Common myeloid progenitor, CD34-positive (primary cell): ENCODE data around the gene MGLL.

Experiments
- CTCF ChIA-PET: fragments of 350-600 bp; sonication (Branson Sonifier 250); formaldehyde crosslinking; loops from one replicate; lab custom pipeline; 2021; ENCODE audit warnings: antibody characterized with exemption; lab: Charles Lee
- POLR2A ChIA-PET: fragments of 350-600 bp; sonication (Branson Sonifier 250); formaldehyde crosslinking; loops from one replicate; lab custom pipeline; 2021; ENCODE audit warnings: antibody characterized with exemption; lab: Charles Lee
- DNase-seq, 3 donors: peaks; one replicate each; pipeline versions ENCODE4 v3.0.0 to v3.0.0-alpha.2; 2013
- H3K27ac ChIP-seq, 2 experiments: 1 replicate in 1 of 2; 2 replicates in 1 of 2; pipeline ENCODE4 v1.7.0; 2013; ENCODE audit warnings: inconsistent platforms in 2 of 2, low read length in 2 of 2, mild to moderate bottlenecking in 2 of 2, low read depth in 1 of 2, moderate library complexity in 1 of 2; ENCODE audit not compliant: severe bottlenecking in 2 of 2, insufficient read depth in 1 of 2, poor library complexity in 1 of 2
- H3K27me3 ChIP-seq, 5 experiments: replicated peaks in 2 of 5; 1 replicate in 3 of 5; 2 replicates in 2 of 5; pipeline versions ENCODE4 v1.6.1 to v1.7.0; 2013; ENCODE audit warnings: low read length in 4 of 5, mild to moderate bottlenecking in 2 of 5, moderate library complexity in 2 of 5, inconsistent platforms in 1 of 5; ENCODE audit not compliant: insufficient read depth in 5 of 5, control insufficient read depth in 4 of 5
- H3K36me3 ChIP-seq, 4 experiments: 1 replicate in 2 of 4; 2 replicates in 2 of 4; pipeline versions ENCODE4 v1.6.1 to v1.7.0; 2013; ENCODE audit warnings: low read length in 3 of 4, control low read depth in 1 of 4, mild to moderate bottlenecking in 1 of 4; ENCODE audit not compliant: control insufficient read depth in 4 of 4, insufficient read depth in 4 of 4
- H3K4me1 ChIP-seq, 4 experiments: 1 replicate in 3 of 4; 2 replicates in 1 of 4; pipeline versions ENCODE4 v1.6.1 to v1.7.1; 2013; ENCODE audit warnings: low read length in 3 of 4, mild to moderate bottlenecking in 3 of 4, control low read depth in 1 of 4, inconsistent platforms in 1 of 4, moderate library complexity in 1 of 4; ENCODE audit not compliant: control insufficient read depth in 4 of 4, insufficient read depth in 4 of 4; ENCODE audit errors: control extremely low read depth in 1 of 4
- H3K4me3 ChIP-seq, 7 experiments: 1 replicate in 4 of 7; 2 replicates in 3 of 7; pipeline versions ENCODE4 v1.5.1 to v1.7.0; 2013; ENCODE audit warnings: mild to moderate bottlenecking in 7 of 7, low read length in 6 of 7, moderate library complexity in 6 of 7, inconsistent platforms in 2 of 7, low read depth in 2 of 7, control low read depth in 1 of 7; ENCODE audit not compliant: insufficient read depth in 4 of 7, control insufficient read depth in 1 of 7; ENCODE audit errors: extremely low read depth in 1 of 7
- H3K9me3 ChIP-seq, 5 experiments: 1 replicate in 4 of 5; 2 replicates in 1 of 5; pipeline versions ENCODE4 v1.6.1 to v1.7.1; 2013; ENCODE audit warnings: low read length in 4 of 5, mild to moderate bottlenecking in 2 of 5, inconsistent platforms in 1 of 5, low read depth in 1 of 5, moderate library complexity in 1 of 5; ENCODE audit not compliant: control insufficient read depth in 4 of 5, insufficient read depth in 2 of 5; ENCODE audit errors: control extremely low read depth in 1 of 5
- WGBS: methylation state at CpG from one replicate; pipeline ENCODE4 v1.1.5; 2013; ENCODE audit not compliant: insufficient coverage; 5-methylcytosine and 5-hydroxymethylcytosine counted together

Gene MGLL

DNA sequence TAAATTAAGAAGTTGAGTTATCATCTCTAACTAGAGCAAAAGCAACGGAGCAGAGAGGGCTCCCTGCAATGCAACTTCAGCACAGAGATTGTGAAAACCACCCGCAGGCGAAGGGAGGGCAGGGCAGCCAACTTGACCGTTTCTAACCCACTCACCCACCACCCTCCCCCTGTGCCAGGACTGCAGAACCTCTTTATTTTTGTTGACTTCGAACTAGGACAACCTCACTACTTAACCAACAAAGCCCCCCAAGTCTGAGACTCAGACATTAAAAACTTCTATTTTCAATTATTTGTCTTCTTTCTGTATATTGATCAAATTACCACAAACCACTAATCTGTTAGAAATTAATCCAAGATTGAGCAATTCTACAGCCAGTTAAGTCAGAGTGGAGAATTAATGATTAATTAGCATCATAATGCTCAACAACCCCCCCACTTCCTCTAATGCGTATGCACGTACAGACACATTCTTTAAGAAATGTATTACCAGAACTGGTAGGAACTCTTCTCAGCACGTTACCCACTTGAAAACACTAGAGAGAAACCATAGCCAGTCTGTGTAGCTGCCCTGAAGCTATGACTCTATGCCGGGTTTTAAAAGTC lies 2.0 kb downstream of the MGLL start:
- peaks cover under 1 to 43% (median 25%) of the 10 kb centered on the region in 4 experiments for H3K36me3 ChIP-seq
- 38% methylated on average over 8 of the region's 9 CpGs for WGBS
- CTCF ChIA-PET, result interaction anchor here (1.5 to 8.4 kb wide), 6 partner anchors 12 to 137 kb away, joined by 3 to 82 read pairs (median 22); no protein-coding TSS in a partner anchor
- POLR2A ChIA-PET, result interaction anchor here (1.2 kb wide), 1 partner anchor 33 kb away, joined by 3 read pairs; no protein-coding TSS in a partner anchor
- H3K27ac ChIP-seq, result peak overlapping the region; percentile 18 to 81
- H3K4me1 ChIP-seq, result peaks cover 11 to 58% (median 44%) of the 10 kb centered on the region in 4 experiments
- peak overlapping the region in 5 of 7 experiments; percentile 7 to 92 (median 41) for H3K4me3 ChIP-seq
- no peaks in the 10 kb centered on the region for H3K27me3 ChIP-seq
- peak in 2 of 3 donors; percentile 56 to 63 for DNase-seq
- no peaks in the 10 kb centered on the region for H3K9me3 ChIP-seq

DNA sequence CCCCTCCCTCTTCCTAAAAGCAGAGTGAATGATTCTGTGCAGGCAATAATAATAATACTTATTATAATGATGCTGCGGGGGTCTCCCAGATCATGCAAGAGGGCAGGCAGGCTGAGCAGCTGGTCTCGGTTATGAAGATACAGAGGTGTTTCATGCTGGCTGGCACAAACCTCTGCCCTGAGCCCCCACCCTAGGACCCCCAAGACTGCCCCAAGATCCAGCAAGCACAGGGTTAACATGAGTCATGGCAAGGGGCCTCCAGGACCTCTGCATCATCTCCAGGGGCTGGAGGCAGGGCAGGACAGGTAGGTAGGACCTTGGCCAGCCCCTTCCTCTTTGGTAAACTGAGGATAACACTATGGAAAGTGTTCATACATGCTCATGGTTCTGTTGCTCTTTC lies 2.7 kb downstream of the MGLL start:
- POLR2A ChIA-PET, result no interaction called here
- Histone ChIP-seq H3K36me3 (peaks cover 2 to 50% (median 29%) of the 10 kb centered on the region in 4 experiments), H3K27ac (no peak overlapping the region), H3K27me3 (no peaks in the 10 kb centered on the region), H3K9me3 (no peaks in the 10 kb centered on the region), H3K4me3 (peak overlapping the region in 1 of 7 experiments; percentile 38), H3K4me1 (peaks cover 11 to 53% (median 43%) of the 10 kb centered on the region in 4 experiments)
- CTCF ChIA-PET, result interaction anchor here (6.8 to 8.4 kb wide), 2 partner anchors 14 to 31 kb away, joined by 50 to 82 read pairs; no protein-coding TSS in a partner anchor
- 100% methylated on average over 2 of the region's 2 CpGs for WGBS
- no peak for DNase-seq

DNA sequence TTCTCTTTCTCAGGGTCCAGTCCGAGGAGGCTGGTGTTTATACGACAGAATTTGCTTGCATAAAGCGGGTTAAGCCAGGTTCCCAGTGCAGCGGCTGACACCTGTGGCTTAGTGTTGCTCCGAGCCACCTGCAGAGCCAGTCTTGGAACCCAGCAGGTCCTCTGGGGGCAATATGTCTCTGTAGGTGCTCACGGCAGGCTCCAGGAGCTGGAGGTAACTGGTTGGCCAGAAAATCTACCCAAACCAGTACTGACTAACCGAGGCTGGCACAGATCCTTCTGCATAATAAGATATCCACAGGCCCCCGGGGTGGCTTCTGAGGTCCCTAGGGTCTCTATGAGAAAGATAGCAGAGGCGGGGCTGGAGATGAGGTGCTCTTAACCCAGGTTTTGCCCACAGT lies 3.2 kb downstream of the MGLL start:
- Histone ChIP-seq H3K4me3 (no peak overlapping the region), H3K4me1 (peaks cover 11 to 47% (median 43%) of the 10 kb centered on the region in 4 experiments), H3K27ac (no peak overlapping the region), H3K36me3 (peaks cover 2 to 55% (median 33%) of the 10 kb centered on the region in 4 experiments), H3K27me3 (no peaks in the 10 kb centered on the region), H3K9me3 (no peaks in the 10 kb centered on the region)
- DNase-seq, result no peak
- POLR2A ChIA-PET, result no interaction called here
- 98% methylated on average over 5 of the region's 9 CpGs for WGBS
- CTCF ChIA-PET, result interaction anchor here (6.8 to 8.4 kb wide), 2 partner anchors 14 to 30 kb away, joined by 50 to 82 read pairs; no protein-coding TSS in a partner anchor

DNA sequence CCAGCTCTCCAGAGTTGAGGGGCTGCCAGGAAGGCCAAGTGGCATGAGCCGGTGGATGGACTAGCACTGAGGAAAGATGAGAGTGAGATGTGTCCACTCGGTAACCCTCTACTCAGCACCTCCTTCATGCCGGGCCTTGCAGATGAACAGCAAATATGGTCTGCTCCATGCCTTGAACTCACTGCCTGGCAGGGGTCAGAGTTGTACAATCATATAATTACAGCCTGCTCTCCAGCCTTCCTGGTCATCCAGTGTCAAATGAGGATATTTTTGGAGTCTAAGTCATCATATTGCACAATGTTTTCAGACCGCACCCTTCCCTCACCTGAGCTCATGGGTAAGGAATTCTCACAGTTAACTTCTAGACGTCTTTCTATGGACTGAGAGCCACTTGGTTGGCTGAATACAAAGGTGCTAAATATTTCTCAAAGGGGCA lies 4.9 kb downstream of the MGLL start:
- 100% methylated on average over 2 of the region's 5 CpGs for WGBS
- Histone ChIP-seq H3K36me3 (peaks cover 11 to 72% (median 41%) of the 10 kb centered on the region in 4 experiments), H3K27me3 (no peaks in the 10 kb centered on the region), H3K4me3 (no peak overlapping the region), H3K4me1 (peaks cover 11 to 35% (median 33%) of the 10 kb centered on the region in 4 experiments), H3K27ac (peak overlapping the region in 1 of 2 experiments; percentile 36), H3K9me3 (no peaks in the 10 kb centered on the region)
- ChIA-PET CTCF (interaction anchor here (1.0 kb wide), 1 partner anchor 16 kb away, joined by 3 read pairs; no protein-coding TSS in a partner anchor), POLR2A (no interaction called here)
- DNase-seq, result no peak

DNA sequence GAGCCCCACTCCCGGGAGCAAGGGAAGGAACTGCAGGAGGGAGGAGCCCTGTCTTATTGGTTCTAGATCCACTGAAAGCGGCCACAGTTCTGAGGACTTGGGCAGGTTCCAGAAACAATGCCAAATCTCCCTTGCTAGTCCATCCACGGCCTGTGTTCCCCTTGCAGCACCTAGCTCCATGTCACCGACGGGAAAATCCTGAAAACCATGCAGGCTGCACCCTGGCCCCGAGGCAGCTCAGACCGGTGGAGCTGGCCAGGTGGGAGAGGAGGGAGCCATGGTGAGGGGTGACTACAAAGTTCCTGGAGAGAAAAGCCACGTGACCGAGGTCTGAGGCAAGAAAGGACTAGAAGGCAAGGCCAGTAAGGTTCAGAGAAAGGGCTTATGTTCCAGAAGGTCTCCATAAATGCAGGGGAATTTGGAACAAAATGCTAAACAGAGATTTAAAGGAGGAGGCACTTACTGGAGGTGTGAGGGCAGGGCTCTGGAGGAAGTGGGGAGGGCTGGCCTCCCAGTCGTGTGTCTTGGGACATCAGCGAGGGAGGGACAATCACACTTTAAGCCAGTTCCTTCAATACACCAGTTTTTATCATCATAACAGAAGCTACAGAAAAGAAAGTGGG lies 5.4 kb downstream of the MGLL start:
- WGBS, result 98% methylated on average over 6 of the region's 11 CpGs
- no peak for DNase-seq
- Histone ChIP-seq H3K27me3 (no peaks in the 10 kb centered on the region), H3K36me3 (peaks cover 15 to 77% (median 44%) of the 10 kb centered on the region in 4 experiments), H3K4me1 (peaks cover 9 to 31% (median 29%) of the 10 kb centered on the region in 4 experiments), H3K9me3 (peaks cover 0 to under 1% (median 0%) of the 10 kb centered on the region in 5 experiments), H3K27ac (no peak overlapping the region), H3K4me3 (no peak overlapping the region)
- POLR2A ChIA-PET, result no interaction called here
- CTCF ChIA-PET, result interaction anchor here (1.0 kb wide), 2 partner anchors 17 to 25 kb away, joined by 3 read pairs; no protein-coding TSS in a partner anchor

DNA sequence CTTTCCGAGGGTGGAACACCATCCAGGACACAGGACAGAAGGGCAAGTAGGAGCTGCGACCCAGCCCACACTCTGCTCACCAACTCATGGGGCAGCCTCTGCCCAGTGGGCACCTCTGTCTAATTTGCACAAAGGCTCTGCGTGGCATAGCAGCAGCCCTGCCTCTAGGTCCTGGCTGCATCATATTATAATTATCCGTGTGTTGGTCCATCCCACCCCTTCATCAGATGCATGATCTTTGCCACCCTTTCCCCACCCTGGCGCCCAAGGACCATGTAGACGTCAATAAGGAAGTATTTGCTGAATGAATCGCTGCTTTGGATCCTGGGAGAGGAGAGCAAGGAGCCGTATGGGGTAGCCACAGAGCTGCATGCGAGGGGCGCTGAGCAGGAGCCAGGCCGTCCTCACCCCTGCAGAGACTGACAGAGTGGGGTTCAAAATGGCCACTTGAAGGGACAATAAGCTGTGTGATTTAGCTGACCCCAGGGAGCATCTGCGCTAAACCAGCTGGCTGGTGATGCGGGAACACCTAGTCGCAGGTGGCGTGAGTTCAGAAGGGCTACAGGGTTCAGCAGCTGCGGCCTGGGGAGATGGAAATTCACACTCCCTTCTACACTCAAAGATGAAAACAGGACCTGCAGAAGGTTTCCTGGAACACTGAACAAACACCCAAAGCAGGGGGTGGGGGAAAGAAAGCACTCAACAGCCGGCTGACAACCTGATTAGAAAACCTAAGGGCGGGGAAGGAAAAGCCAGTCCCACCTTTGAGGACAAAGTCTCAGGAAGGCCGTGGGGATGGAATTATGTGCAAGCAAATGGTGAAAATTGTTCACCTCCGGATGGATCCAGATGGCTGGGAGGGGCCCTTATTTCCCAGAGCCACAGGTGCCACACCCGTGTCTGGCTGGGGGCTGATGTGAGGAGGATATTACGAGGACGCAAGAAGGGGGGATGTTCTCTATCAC lies 6.4 kb downstream of the MGLL start:
- H3K4me1 ChIP-seq, result peaks cover 5 to 21% (median 20%) of the 10 kb centered on the region in 4 experiments
- H3K27ac ChIP-seq, result no peak overlapping the region
- WGBS, result 100% methylated on average over 17 of the region's 23 CpGs
- H3K4me3 ChIP-seq, result no peak overlapping the region
- POLR2A ChIA-PET, result no interaction called here
- H3K9me3 ChIP-seq, result peaks cover 0 to 3% (median 0%) of the 10 kb centered on the region in 5 experiments
- CTCF ChIA-PET, result interaction anchor here (1.0 to 2.3 kb wide), 4 partner anchors 12 to 30 kb away, joined by 3 to 9 read pairs (median 3); no protein-coding TSS in a partner anchor
- peaks cover 15 to 87% (median 50%) of the 10 kb centered on the region in 4 experiments for H3K36me3 ChIP-seq
- DNase-seq, result no peak
- no peaks in the 10 kb centered on the region for H3K27me3 ChIP-seq
